Stomach (tissue), 4 donors: ENCODE data around the gene TPP1.

ENCODE experiments used
- CTCF ChIP-seq, 7 experiments: fragments of 450-650 bp in 4 of 7; fragments of 200-600 bp in 3 of 7; sonication (generic) in 3 of 7; IDR thresholded peaks; one replicate each; pipeline ENCODE4 v1.5.1; 2016 to 2019; ENCODE audit warnings: antibody characterized with exemption in 7 of 7, control low read depth in 2 of 7, mild to moderate bottlenecking in 1 of 7
- POLR2AphosphoS5 ChIP-seq, 3 donors: sonication (generic); formaldehyde crosslinking; IDR thresholded peaks; one replicate each; pipeline ENCODE4 v1.6.1; 2016; ENCODE audit warnings: antibody characterized with exemption in 3 of 3

DNA sequence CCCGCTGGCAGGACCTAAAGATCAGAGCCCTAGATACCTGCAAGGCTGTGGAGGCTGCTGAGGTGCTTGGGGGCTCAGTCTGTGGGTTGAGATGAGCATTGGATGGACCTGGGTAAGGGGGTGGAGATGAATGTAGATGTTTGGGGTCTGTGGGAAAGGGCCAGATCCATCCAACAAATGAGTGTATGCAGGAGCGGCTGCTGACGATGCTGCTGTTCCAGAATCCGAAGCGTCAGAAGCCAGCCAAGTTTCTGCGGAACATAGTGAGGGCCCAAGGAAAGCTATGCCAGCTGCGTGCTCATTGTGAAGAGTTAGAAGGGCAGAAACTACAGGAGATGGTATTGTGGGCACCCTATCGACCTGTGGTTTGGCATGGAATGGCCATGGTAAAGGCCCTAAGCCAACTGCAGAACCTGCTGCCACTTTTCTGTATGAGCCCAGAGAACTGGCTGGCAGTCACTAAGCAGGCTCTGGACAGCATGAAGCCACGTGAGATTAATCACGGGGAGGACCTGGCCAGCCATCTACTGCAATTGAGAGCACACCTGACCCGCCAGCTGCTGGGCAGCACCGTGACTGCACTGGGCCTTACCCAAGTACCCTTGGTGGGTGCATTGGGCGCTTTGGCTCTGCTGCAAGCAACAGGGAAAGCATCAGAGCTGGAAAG is 52.4 kb downstream of the TPP1 start:
- TF ChIP-seq POLR2AphosphoS5 (IDR thresholded peaks at IDR 0.05) = no peak
- TF ChIP-seq CTCF (IDR thresholded peaks at IDR 0.05) = no peak
